Measurements from ENCODE around the gene SULT1B1. TPM values are rescaled to one million over a fixed set of nuclear protein-coding genes. Genes with fewer than 3 reads are reported as not detected.

SULT1B1 gene
- polyA plus RNA-seq (2013): 0.01 and 0.03 TPM in 2 replicates

GRCh38 chr4:69760455-69760854, at the start of gene SULT1B1:
TSS of gene SULT1B1 (minus strand) at chr4:69760620. CDS start at chr4:69755217, 5,403 bp downstream.
- Histone ChIP-seq H2BK5ac (ENCODE audit: low read depth, low read length, poor library complexity) (no peak within 1 kb of the TSS), H3K4me3 (ENCODE audit: low read depth, low read length) (no peak within 1 kb of the TSS), H3K4me2 (ENCODE audit: low read length) (no peak within 1 kb of the TSS), H3K79me2 (ENCODE audit: control insufficient read depth, insufficient read depth, low read length, poor library complexity) (no peaks in the 10 kb centered on the region), H3K79me1 (ENCODE audit: low read length) (no peaks in the 10 kb centered on the region), H3K27ac (ENCODE audit: low read depth, low read length) (no peak within 1 kb of the TSS), H4K12ac (ENCODE audit: low read depth, low read length) (no peak within 1 kb of the TSS), H3K4ac (ENCODE audit: low read depth, low read length) (no peak within 1 kb of the TSS), H2BK12ac (ENCODE audit: low read length) (no peak within 1 kb of the TSS), H3K4me1 (ENCODE audit: control insufficient read depth in 1 of 2, insufficient read depth in 2 of 2, low read length in 2 of 2) (no peaks in the 10 kb centered on the region), H3K14ac (ENCODE audit: low read length) (no peak within 1 kb of the TSS), H3K36me3 (ENCODE audit: control insufficient read depth in 1 of 2, insufficient read depth in 2 of 2, low read length in 2 of 2) (no peaks in the 10 kb centered on the region), H3K18ac (ENCODE audit: low read length) (no peak within 1 kb of the TSS), H3K9ac (ENCODE audit: low read length) (no peak within 1 kb of the TSS), H3K27me3 (ENCODE audit: insufficient read depth, low read length) (no peaks in the 10 kb centered on the region), H4K91ac (ENCODE audit: low read depth, low read length) (no peak within 1 kb of the TSS), H2BK120ac (ENCODE audit: insufficient read depth, low read length, poor library complexity) (no peak within 1 kb of the TSS), H4K8ac (ENCODE audit: low read depth, low read length) (no peak within 1 kb of the TSS), H2AFZ (ENCODE audit: insufficient read depth, low read length, poor library complexity) (no peak within 1 kb of the TSS), H3K23ac (ENCODE audit: low read length) (no peak within 1 kb of the TSS), H3K9me3 (ENCODE audit: insufficient read depth, low read depth, low read length) (no peaks in the 10 kb centered on the region), H2AK5ac (ENCODE audit: low read length) (no peak within 1 kb of the TSS)
- no peak for DNase-seq
- WGBS (ENCODE audit: extremely low coverage, insufficient coverage, insufficient read length): no CpG with 5 or more reads among the region's 2 CpGs

- Histone ChIP-seq H3K27me3 (ENCODE audit: insufficient read depth, low read length) (no peaks in the 10 kb centered on the region), H3K27ac (ENCODE audit: low read depth, low read length) (no peak overlapping the region), H4K12ac (ENCODE audit: low read depth, low read length) (no peak overlapping the region), H2AFZ (ENCODE audit: insufficient read depth, low read length, poor library complexity) (no peak overlapping the region), H4K91ac (ENCODE audit: low read depth, low read length) (no peak overlapping the region), H3K18ac (ENCODE audit: low read length) (no peak overlapping the region), H3K4ac (ENCODE audit: low read depth, low read length) (no peak overlapping the region), H3K14ac (ENCODE audit: low read length) (no peak overlapping the region), H3K4me2 (ENCODE audit: low read length) (no peak overlapping the region), H3K9ac (ENCODE audit: low read length) (no peak overlapping the region), H3K23ac (ENCODE audit: low read length) (no peak overlapping the region), H3K79me1 (ENCODE audit: low read length) (no peaks in the 10 kb centered on the region), H2BK5ac (ENCODE audit: low read depth, low read length, poor library complexity) (no peak overlapping the region), H3K79me2 (ENCODE audit: control insufficient read depth, insufficient read depth, low read length, poor library complexity) (no peaks in the 10 kb centered on the region), H2BK120ac (ENCODE audit: insufficient read depth, low read length, poor library complexity) (no peak overlapping the region), H3K9me3 (ENCODE audit: insufficient read depth, low read depth, low read length) (no peaks in the 10 kb centered on the region), H2AK5ac (ENCODE audit: low read length) (no peak overlapping the region), H2BK12ac (ENCODE audit: low read length) (no peak overlapping the region), H3K36me3 (ENCODE audit: control insufficient read depth in 1 of 2, insufficient read depth in 2 of 2, low read length in 2 of 2) (no peaks in the 10 kb centered on the region), H3K4me1 (ENCODE audit: control insufficient read depth in 1 of 2, insufficient read depth in 2 of 2, low read length in 2 of 2) (no peaks in the 10 kb centered on the region), H4K8ac (ENCODE audit: low read depth, low read length) (no peak overlapping the region), H3K4me3 (ENCODE audit: low read depth, low read length) (no peak overlapping the region)
- peak; percentile 18 to 63 for DNase-seq
- WGBS (ENCODE audit: extremely low coverage, insufficient coverage, insufficient read length): no CpG with 5 or more reads among the region's 1 CpG
Measured at GRCh38 chr4:69800599-69800998, 40.2 kb upstream of the SULT1B1 start.

- H3K18ac ChIP-seq (ENCODE audit: low read length): no peak overlapping the region
- H3K79me1 ChIP-seq (ENCODE audit: low read length): no peaks in the 10 kb centered on the region
- no peaks in the 10 kb centered on the region for H3K4me1 ChIP-seq (ENCODE audit: control insufficient read depth in 1 of 2, insufficient read depth in 2 of 2, low read length in 2 of 2)
- no peak overlapping the region for H2BK5ac ChIP-seq (ENCODE audit: low read depth, low read length, poor library complexity)
- no peak overlapping the region for H3K4me3 ChIP-seq (ENCODE audit: low read depth, low read length)
- H3K9me3 ChIP-seq (ENCODE audit: insufficient read depth, low read depth, low read length): no peaks in the 10 kb centered on the region
- no peak overlapping the region for H3K14ac ChIP-seq (ENCODE audit: low read length)
- H2AFZ ChIP-seq (ENCODE audit: insufficient read depth, low read length, poor library complexity): no peak overlapping the region
- H3K36me3 ChIP-seq (ENCODE audit: control insufficient read depth in 1 of 2, insufficient read depth in 2 of 2, low read length in 2 of 2): no peaks in the 10 kb centered on the region
- H3K79me2 ChIP-seq (ENCODE audit: control insufficient read depth, insufficient read depth, low read length, poor library complexity): no peaks in the 10 kb centered on the region
- H4K12ac ChIP-seq (ENCODE audit: low read depth, low read length): no peak overlapping the region
- no peak overlapping the region for H2BK120ac ChIP-seq (ENCODE audit: insufficient read depth, low read length, poor library complexity)
- no peak overlapping the region for H3K4me2 ChIP-seq (ENCODE audit: low read length)
- H3K4ac ChIP-seq (ENCODE audit: low read depth, low read length): no peak overlapping the region
- no peak overlapping the region for H4K8ac ChIP-seq (ENCODE audit: low read depth, low read length)
- DNase-seq: no peak
- H3K27ac ChIP-seq (ENCODE audit: low read depth, low read length): no peak overlapping the region
- H2BK12ac ChIP-seq (ENCODE audit: low read length): no peak overlapping the region
- no peak overlapping the region for H4K91ac ChIP-seq (ENCODE audit: low read depth, low read length)
- H3K23ac ChIP-seq (ENCODE audit: low read length): no peak overlapping the region
- no peak overlapping the region for H2AK5ac ChIP-seq (ENCODE audit: low read length)
- H3K9ac ChIP-seq (ENCODE audit: low read length): no peak overlapping the region
- H3K27me3 ChIP-seq (ENCODE audit: insufficient read depth, low read length): no peaks in the 10 kb centered on the region
- no CpG with 5 or more reads among the region's 3 CpGs for WGBS (ENCODE audit: extremely low coverage, insufficient coverage, insufficient read length)
Measured at GRCh38 chr4:69799337-69799736, 38.9 kb upstream of the SULT1B1 start.

GRCh38 chr4:69793732-69794131, 33.3 kb upstream of the SULT1B1 start:
- H3K79me2 ChIP-seq (ENCODE audit: control insufficient read depth, insufficient read depth, low read length, poor library complexity): no peaks in the 10 kb centered on the region
- no peak overlapping the region for H3K4me3 ChIP-seq (ENCODE audit: low read depth, low read length)
- no peak overlapping the region for H4K91ac ChIP-seq (ENCODE audit: low read depth, low read length)
- no peak overlapping the region for H2BK120ac ChIP-seq (ENCODE audit: insufficient read depth, low read length, poor library complexity)
- no peak overlapping the region for H2AK5ac ChIP-seq (ENCODE audit: low read length)
- H3K9me3 ChIP-seq (ENCODE audit: insufficient read depth, low read depth, low read length): no peaks in the 10 kb centered on the region
- H3K36me3 ChIP-seq (ENCODE audit: control insufficient read depth in 1 of 2, insufficient read depth in 2 of 2, low read length in 2 of 2): no peaks in the 10 kb centered on the region
- no peak overlapping the region for H3K18ac ChIP-seq (ENCODE audit: low read length)
- no peak overlapping the region for H3K14ac ChIP-seq (ENCODE audit: low read length)
- no peaks in the 10 kb centered on the region for H3K27me3 ChIP-seq (ENCODE audit: insufficient read depth, low read length)
- H3K4ac ChIP-seq (ENCODE audit: low read depth, low read length): no peak overlapping the region
- H3K23ac ChIP-seq (ENCODE audit: low read length): no peak overlapping the region
- no peak overlapping the region for H4K8ac ChIP-seq (ENCODE audit: low read depth, low read length)
- no peak overlapping the region for H3K27ac ChIP-seq (ENCODE audit: low read depth, low read length)
- no peak for DNase-seq
- no peak overlapping the region for H4K12ac ChIP-seq (ENCODE audit: low read depth, low read length)
- no peak overlapping the region for H3K4me2 ChIP-seq (ENCODE audit: low read length)
- no peak overlapping the region for H3K9ac ChIP-seq (ENCODE audit: low read length)
- H3K4me1 ChIP-seq (ENCODE audit: control insufficient read depth in 1 of 2, insufficient read depth in 2 of 2, low read length in 2 of 2): no peaks in the 10 kb centered on the region
- no peaks in the 10 kb centered on the region for H3K79me1 ChIP-seq (ENCODE audit: low read length)
- H2AFZ ChIP-seq (ENCODE audit: insufficient read depth, low read length, poor library complexity): no peak overlapping the region
- H2BK5ac ChIP-seq (ENCODE audit: low read depth, low read length, poor library complexity): no peak overlapping the region
- no peak overlapping the region for H2BK12ac ChIP-seq (ENCODE audit: low read length)

Data from trophoblast cell (in vitro differentiated cells and primary cell).